HCT116 (cell line): Measurements from ENCODE around the gene RAPGEF2. TPM values are rescaled to one million over a fixed set of nuclear protein-coding genes. Genes with fewer than 3 reads are reported as not detected.

Experiments used
- ATAC-seq: fragments of 200-7000 bp; cut with Tn5 transposase; 2 replicates; pipeline ENCODE4 v1.9.1; 2020; ENCODE audit warnings: mild to moderate bottlenecking, moderate library complexity
- BruUV-seq: library from RNA; stranded (reverse); fragments of 400-500 nt; replicated peaks from 2 replicates; lab custom pipeline; 2021; lab: Mats Ljungman, UMichigan
- CTCF ChIA-PET: fragments of 300-600 bp; sonication (Branson Sonifier 250); formaldehyde crosslinking; loops from one replicate; lab custom pipeline; 2021; ENCODE audit warnings: antibody characterized with exemption; lab: Charles Lee
- POLR2A ChIA-PET: fragments of 300-600, 350-600 bp; sonication (Branson Sonifier 250); formaldehyde crosslinking; loops from one replicate; lab custom pipeline; 2021; ENCODE audit warnings: antibody characterized with exemption; lab: Charles Lee
- RAD21 ChIA-PET, 2 experiments: fragments of 300-600 bp; sonication (Branson Sonifier 250); formaldehyde crosslinking; loops; one replicate each; lab custom pipeline; 2023; ENCODE audit warnings: low total read pairs in 2 of 2; ENCODE audit not compliant: uncharacterized antibody in 2 of 2, unreplicated experiment in 2 of 2, low non-redundant PET in 1 of 2; lab: Charles Lee
- DNase-seq: peaks from one replicate; pipeline ENCODE4 v3.0.0-alpha.2; 2010; ENCODE audit warnings: low read depth, low spot score
- H2AFZ ChIP-seq: fragments of 200-600 bp; shearing (Covaris generic), sonication (generic); 2 replicates; pipeline ENCODE4 v1.6.1; 2017; ENCODE audit warnings: low read depth, mixed run types, mixed read lengths, antibody characterized with exemption, low read length; ENCODE audit not compliant: poor library complexity, severe bottlenecking
- H3K27ac ChIP-seq: 2 replicates; pipeline ENCODE4 v1.5.1; 2012; ENCODE audit warnings: low read depth, low read length
- H3K27me3 ChIP-seq: fragments of 200-600 bp; sonication (generic); 2 replicates; pipeline ENCODE4 v1.6.1; 2016; ENCODE audit warnings: mixed run types, low read length, mixed read lengths; ENCODE audit not compliant: insufficient read depth
- H3K36me3 ChIP-seq, 2 experiments: fragments of 200-500 bp in 1 of 2; fragments of 200-600 bp in 1 of 2; sonication (Bioruptor generic) in 1 of 2; sonication (generic) in 1 of 2; 2 replicates each; pipeline versions ENCODE4 v1.5.1 to v1.6.1; 2014 to 2016; ENCODE audit warnings: low read length in 2 of 2, inconsistent platforms in 1 of 2, mixed read lengths in 1 of 2, mixed run types in 1 of 2; ENCODE audit not compliant: insufficient read depth in 2 of 2, control insufficient read depth in 1 of 2
- H3K4me1 ChIP-seq, 2 experiments: fragments of 200-600 bp in 1 of 2; sonication (generic) in 1 of 2; 2 replicates each; pipeline versions ENCODE4 v1.5.1 to v1.6.1; 2012 to 2017; ENCODE audit warnings: low read length in 2 of 2, inconsistent platforms in 1 of 2, mild to moderate bottlenecking in 1 of 2, mixed read lengths in 1 of 2, mixed run types in 1 of 2, moderate library complexity in 1 of 2; ENCODE audit not compliant: insufficient read depth in 2 of 2, control insufficient read depth in 1 of 2
- H3K4me2 ChIP-seq: fragments of 200-600 bp; sonication (generic); 2 replicates; pipeline ENCODE4 v1.6.1; 2017; ENCODE audit warnings: mixed run types, low read length, mixed read lengths
- H3K4me3 ChIP-seq, 2 experiments: fragments of 200-600 bp in 1 of 2; sonication (generic) in 1 of 2; replicated peaks in 1 of 2; 2 replicates each; pipeline ENCODE4 v1.5.1; 2011 to 2016; ENCODE audit warnings: low read length in 2 of 2, control low read depth in 1 of 2, low read depth in 1 of 2, mild to moderate bottlenecking in 1 of 2, mixed read lengths in 1 of 2, mixed run types in 1 of 2
- H3K79me2 ChIP-seq: fragments of 200-600 bp; sonication (generic); 2 replicates; pipeline ENCODE4 v1.6.1; 2017; ENCODE audit warnings: mild to moderate bottlenecking, mixed run types, low read length, moderate library complexity, mixed read lengths; ENCODE audit not compliant: insufficient read depth
- H3K9ac ChIP-seq: fragments of 200-600 bp; sonication (generic); 2 replicates; pipeline ENCODE4 v1.6.1; 2016; ENCODE audit warnings: low read length, mixed read lengths
- H3K9me2 ChIP-seq: fragments of 200-600 bp; sonication (generic), shearing (Covaris generic); 2 replicates; pipeline ENCODE4 v1.6.1; 2017; ENCODE audit warnings: mixed run types, mild to moderate bottlenecking, moderate library complexity; ENCODE audit not compliant: insufficient read depth
- H3K9me3 ChIP-seq, 2 experiments: fragments of 200-500 bp in 1 of 2; fragments of 200-600 bp in 1 of 2; sonication (Bioruptor generic) in 1 of 2; sonication (generic) in 1 of 2; 2 replicates each; pipeline ENCODE4 v1.6.1; 2014 to 2017; ENCODE audit warnings: low read length in 2 of 2, mixed read lengths in 2 of 2, inconsistent platforms in 1 of 2, low read depth in 1 of 2, mild to moderate bottlenecking in 1 of 2, mixed run types in 1 of 2, moderate library complexity in 1 of 2; ENCODE audit not compliant: control insufficient read depth in 1 of 2, insufficient read depth in 1 of 2
- H4K20me1 ChIP-seq: fragments of 200-600 bp; sonication (generic), shearing (Covaris generic); 2 replicates; pipeline ENCODE4 v1.6.1; 2017; ENCODE audit warnings: mixed run types, mild to moderate bottlenecking, moderate library complexity; ENCODE audit not compliant: insufficient read depth
- CBX3 ChIP-seq: IDR thresholded peaks from 2 replicates; pipeline ENCODE4 v1.6.1; 2012; ENCODE audit warnings: low read depth
- CEBPB ChIP-seq: IDR thresholded peaks from 2 replicates; pipeline ENCODE4 v1.6.1; 2012; ENCODE audit warnings: low read depth
- EZH2 ChIP-seq: fragments of 200-600 bp; sonication (generic); IDR thresholded peaks from 2 replicates; pipeline ENCODE4 v1.6.1; 2017; ENCODE audit warnings: antibody characterized with exemption, mixed run types
- POLR2A ChIP-seq: IDR thresholded peaks from 2 replicates; pipeline ENCODE4 v1.7.0; 2011; ENCODE audit warnings: borderline replicate concordance; ENCODE audit not compliant: insufficient read depth, insufficient read length; ENCODE audit errors: extremely low read depth
- SRF ChIP-seq: IDR thresholded peaks from 2 replicates; pipeline ENCODE4 v1.6.1; 2012; ENCODE audit warnings: low read depth
- YY1 ChIP-seq: IDR thresholded peaks from 2 replicates; pipeline ENCODE4 v1.6.1; 2011; ENCODE audit warnings: low read length, low read depth, moderate library complexity, mild to moderate bottlenecking; ENCODE audit not compliant: insufficient replicate concordance; ENCODE audit errors: extremely low read depth
- intact Hi-C: fragments of 100-400 bp; cut with micrococcal nuclease; formaldehyde crosslinking; loops from 2 replicates; pipeline ENCODE4 v1.10.0; 2022
- total RNA-seq: library from RNA; stranded (reverse); gene quantifications from one replicate; pipeline ENCODE4 v1.2.1, GENCODE V29; 2021; ENCODE audit not compliant: unreplicated experiment
- TF ChIP-seq, protein P1 (sequence below): IDR thresholded peaks from 2 replicates; pipeline ENCODE4 v1.6.1; 2012; ENCODE audit warnings: low read depth

The RAPGEF2 gene
- total RNA-seq, 1 experiment from 2014 or later, result 21.2 TPM

- no peak overlapping the region for H3K9ac ChIP-seq
- H3K79me2 ChIP-seq, result peaks cover 6% of the 10 kb centered on the region; the same call in 1 of the 2 replicates
- H2AFZ ChIP-seq, result no peak overlapping the region
- peaks cover 3 to 5% of the 10 kb centered on the region in 2 experiments; a peak in 1 of 4 replicates for H3K4me1 ChIP-seq
- H3K36me3 ChIP-seq, result no peaks in the 10 kb centered on the region
- no peak for DNase-seq
- no peak overlapping the region for H3K4me3 ChIP-seq
- ChIA-PET POLR2A (no interaction called here), RAD21 (no interaction called here), CTCF (no interaction called here)
- no peaks in the 10 kb centered on the region for H3K9me3 ChIP-seq
- H3K9me2 ChIP-seq, result no peaks in the 10 kb centered on the region
- H3K27ac ChIP-seq, result no peak overlapping the region
- TF ChIP-seq SRF, result no peak
- no peak for TF ChIP-seq YY1
- no peak for TF ChIP-seq CEBPB
- TF ChIP-seq CBX3, result no peak
- TF ChIP-seq POLR2A, result no peak
- no TSS peak for BruUV-seq
- H4K20me1 ChIP-seq, result no peaks in the 10 kb centered on the region
- intact Hi-C loops, result no loop called here
- H3K4me2 ChIP-seq, result no peak overlapping the region
- ATAC-seq, result no peak
- H3K27me3 ChIP-seq, result no peaks in the 10 kb centered on the region
Measured at GRCh38 chr4:159145992-159146330, 43.1 kb downstream of the RAPGEF2 start.

DNA sequence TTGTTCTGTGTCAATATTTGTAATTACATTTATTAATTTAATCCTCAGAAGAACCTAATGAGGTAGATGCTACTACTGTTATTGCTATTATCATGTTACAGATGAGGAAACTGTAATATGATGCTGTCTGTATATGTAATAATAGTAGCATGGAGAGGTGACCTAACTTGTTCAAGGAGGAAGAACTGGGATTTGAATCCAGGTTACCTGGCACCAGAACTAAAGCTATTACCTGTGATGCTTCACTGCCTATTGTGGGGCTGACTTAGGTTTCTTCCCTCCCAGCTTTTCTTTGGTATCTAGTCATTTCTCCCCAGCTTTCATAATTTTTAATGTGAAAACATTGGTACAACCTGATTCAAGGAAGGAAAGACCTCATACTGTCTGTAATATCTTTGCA lies 43.6 kb downstream of the RAPGEF2 start:
- Histone ChIP-seq H3K9ac (no peak overlapping the region), H3K4me3 (no peak overlapping the region), H3K79me2 (peaks cover 6% of the 10 kb centered on the region; the same call in 1 of the 2 replicates), H3K36me3 (no peaks in the 10 kb centered on the region), H2AFZ (no peak overlapping the region), H4K20me1 (no peaks in the 10 kb centered on the region), H3K27ac (no peak overlapping the region), H3K9me2 (no peaks in the 10 kb centered on the region), H3K4me2 (no peak overlapping the region), H3K4me1 (peaks cover 3 to 5% of the 10 kb centered on the region in 2 experiments; a peak in 1 of 4 replicates), H3K9me3 (no peaks in the 10 kb centered on the region), H3K27me3 (no peaks in the 10 kb centered on the region)
- intact Hi-C loops, result no loop called here
- ChIA-PET CTCF (no interaction called here), POLR2A (no interaction called here), RAD21 (no interaction called here)
- TF ChIP-seq EZH2, result no peak
- TF ChIP-seq, protein P1, sequence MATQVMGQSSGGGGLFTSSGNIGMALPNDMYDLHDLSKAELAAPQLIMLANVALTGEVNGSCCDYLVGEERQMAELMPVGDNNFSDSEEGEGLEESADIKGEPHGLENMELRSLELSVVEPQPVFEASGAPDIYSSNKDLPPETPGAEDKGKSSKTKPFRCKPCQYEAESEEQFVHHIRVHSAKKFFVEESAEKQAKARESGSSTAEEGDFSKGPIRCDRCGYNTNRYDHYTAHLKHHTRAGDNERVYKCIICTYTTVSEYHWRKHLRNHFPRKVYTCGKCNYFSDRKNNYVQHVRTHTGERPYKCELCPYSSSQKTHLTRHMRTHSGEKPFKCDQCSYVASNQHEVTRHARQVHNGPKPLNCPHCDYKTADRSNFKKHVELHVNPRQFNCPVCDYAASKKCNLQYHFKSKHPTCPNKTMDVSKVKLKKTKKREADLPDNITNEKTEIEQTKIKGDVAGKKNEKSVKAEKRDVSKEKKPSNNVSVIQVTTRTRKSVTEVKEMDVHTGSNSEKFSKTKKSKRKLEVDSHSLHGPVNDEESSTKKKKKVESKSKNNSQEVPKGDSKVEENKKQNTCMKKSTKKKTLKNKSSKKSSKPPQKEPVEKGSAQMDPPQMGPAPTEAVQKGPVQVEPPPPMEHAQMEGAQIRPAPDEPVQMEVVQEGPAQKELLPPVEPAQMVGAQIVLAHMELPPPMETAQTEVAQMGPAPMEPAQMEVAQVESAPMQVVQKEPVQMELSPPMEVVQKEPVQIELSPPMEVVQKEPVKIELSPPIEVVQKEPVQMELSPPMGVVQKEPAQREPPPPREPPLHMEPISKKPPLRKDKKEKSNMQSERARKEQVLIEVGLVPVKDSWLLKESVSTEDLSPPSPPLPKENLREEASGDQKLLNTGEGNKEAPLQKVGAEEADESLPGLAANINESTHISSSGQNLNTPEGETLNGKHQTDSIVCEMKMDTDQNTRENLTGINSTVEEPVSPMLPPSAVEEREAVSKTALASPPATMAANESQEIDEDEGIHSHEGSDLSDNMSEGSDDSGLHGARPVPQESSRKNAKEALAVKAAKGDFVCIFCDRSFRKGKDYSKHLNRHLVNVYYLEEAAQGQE, result no peak
- DNase-seq (no peak), ATAC-seq (no peak)
- no TSS peak for BruUV-seq
